Skin epidermis (tissue), 12 donors: Measurements from ENCODE around the gene ASCL5.

Source experiments
- H3K27ac ChIP-seq, 21 experiments: fragments of 200-600 bp; sonication (generic) in 11 of 21; one replicate each; pipeline ENCODE4 v1.5.0; 2020; ENCODE audit warnings: mild to moderate bottlenecking in 3 of 21, inconsistent platforms in 2 of 21, moderate library complexity in 2 of 21
- H3K4me3 ChIP-seq, 7 experiments: fragments of 200-600 bp; sonication (generic) in 2 of 7; one replicate each; pipeline ENCODE4 v1.5.0; 2020; ENCODE audit warnings: inconsistent platforms in 2 of 7, mild to moderate bottlenecking in 2 of 7, moderate library complexity in 1 of 7

ASCL5 gene

GRCh38 chr1:201093561-201093960 lies 33.4 kb downstream of the ASCL5 start:
- H3K4me3 ChIP-seq, result no peak overlapping the region
- H3K27ac ChIP-seq, result no peak overlapping the region

- Histone ChIP-seq H3K4me3 (no peak overlapping the region), H3K27ac (no peak overlapping the region)
Measured at GRCh38 chr1:201092738-201093137, 34.2 kb downstream of the ASCL5 start.

GRCh38 chr1:201091256-201091655 lies 35.7 kb downstream of the ASCL5 start:
- Histone ChIP-seq H3K4me3 (no peak overlapping the region), H3K27ac (no peak overlapping the region)

DNA sequence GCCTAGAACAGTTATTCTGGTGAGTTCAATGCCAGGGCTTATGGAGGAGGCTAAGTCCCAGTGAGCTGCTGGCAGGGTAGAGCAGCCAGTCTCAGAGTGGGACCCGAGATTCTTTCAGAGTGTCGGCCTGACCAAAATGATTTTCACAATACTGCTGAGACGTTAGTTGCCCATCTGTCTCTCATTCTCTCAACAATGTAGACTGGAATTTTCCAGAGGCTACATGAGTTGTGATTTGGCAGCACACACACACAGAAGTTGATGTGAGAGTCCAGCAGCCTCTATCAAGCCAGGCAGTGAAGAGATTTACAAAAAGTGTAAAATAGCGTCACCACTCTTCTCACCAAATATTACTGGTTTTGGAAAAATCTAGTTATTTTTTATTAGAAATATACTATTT lies 36.4 kb downstream of the ASCL5 start:
- no peak overlapping the region for H3K4me3 ChIP-seq
- H3K27ac ChIP-seq, result no peak overlapping the region

DNA sequence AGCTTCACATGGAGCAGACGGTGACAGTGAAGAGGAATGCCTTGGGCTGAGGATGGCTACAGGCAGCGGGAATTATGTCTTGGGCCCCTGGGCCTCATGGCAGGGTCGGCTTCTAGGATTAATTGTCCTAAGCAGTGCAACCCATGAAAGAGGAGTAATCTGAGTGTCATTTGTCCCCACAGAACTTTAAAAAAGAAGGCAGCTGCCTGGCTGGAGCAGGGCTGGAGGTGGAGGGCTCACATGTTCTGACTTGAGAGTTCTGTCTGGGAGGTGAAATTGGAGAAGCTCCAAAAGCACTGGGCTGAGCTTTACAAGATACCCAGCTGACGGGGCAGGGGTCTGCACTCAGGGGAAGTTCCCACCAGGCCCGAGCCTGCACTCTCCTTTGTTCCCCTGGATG lies 37.4 kb downstream of the ASCL5 start:
- H3K27ac ChIP-seq, result no peak overlapping the region
- no peak overlapping the region for H3K4me3 ChIP-seq

- Histone ChIP-seq H3K27ac (no peak overlapping the region), H3K4me3 (no peak overlapping the region)
Measured at GRCh38 chr1:201088901-201089525, 38.0 kb downstream of the ASCL5 start.

- H3K27ac ChIP-seq, result no peak overlapping the region
- H3K4me3 ChIP-seq, result no peak overlapping the region
Measured at GRCh38 chr1:201088395-201088794, 38.6 kb downstream of the ASCL5 start.

DNA sequence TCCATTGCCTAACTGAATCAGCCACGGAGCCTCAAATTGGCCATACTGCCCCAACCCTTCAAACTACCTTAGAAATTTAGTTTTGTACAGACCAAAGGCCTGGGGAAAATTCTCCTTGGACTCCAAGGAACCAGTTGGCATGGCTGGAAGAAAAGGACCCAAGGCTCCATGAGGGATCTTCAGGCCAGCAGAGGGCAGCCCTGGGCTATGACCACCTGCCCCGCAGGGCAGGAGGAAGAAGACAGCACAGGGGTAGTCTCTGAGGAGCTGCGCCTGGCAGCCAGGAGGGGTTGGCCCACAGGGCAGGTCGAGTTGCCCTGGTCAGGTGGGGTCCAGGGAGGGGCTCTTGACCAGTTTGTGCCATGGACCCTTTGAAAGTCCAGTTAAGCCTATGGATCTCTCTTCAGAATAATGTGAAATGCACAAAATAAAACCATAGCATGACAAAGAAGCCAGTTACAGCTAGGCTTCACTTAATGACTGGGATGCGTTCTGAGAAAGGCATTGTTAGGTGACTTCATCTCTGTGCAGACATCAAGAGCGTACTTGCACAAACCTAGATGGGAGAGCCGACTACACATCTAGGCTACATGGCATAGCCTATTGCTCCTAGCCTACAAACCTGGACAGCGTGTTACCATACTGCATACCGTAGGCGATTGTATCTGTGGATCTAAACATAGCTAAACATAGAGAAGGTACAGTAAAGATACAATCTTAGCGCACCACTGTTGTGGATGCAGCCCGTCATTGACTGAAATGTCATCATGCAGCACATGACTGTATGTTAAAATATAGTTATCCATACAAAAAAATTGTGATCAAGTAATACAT lies 40.9 kb downstream of the ASCL5 start:
- Histone ChIP-seq H3K27ac (no peak overlapping the region), H3K4me3 (no peak overlapping the region)

- no peak overlapping the region for H3K4me3 ChIP-seq
- H3K27ac ChIP-seq, result no peak overlapping the region
Measured at GRCh38 chr1:201084295-201084694, 42.7 kb downstream of the ASCL5 start.

DNA sequence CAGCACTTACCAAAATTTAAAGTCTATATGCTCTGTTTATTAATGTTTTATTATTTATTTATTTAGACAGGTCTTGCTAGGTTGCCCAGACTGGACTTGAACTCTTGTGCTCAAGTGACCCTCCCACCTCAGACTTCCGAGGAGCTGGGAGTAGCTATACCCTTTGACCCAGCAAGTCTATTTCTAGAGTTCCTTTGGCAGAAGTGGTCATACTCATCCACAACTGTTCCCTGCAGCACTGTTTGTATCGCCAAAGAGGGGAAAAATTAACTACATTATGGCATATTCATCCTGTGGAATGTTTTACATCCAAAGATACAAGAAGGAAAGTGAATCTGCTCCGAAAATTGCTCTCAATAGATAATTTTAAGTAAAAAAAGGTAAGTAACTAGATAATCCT lies 43.2 kb downstream of the ASCL5 start:
- no peak overlapping the region for H3K4me3 ChIP-seq

GRCh38 chr1:201080135-201080534 lies 46.8 kb downstream of the ASCL5 start:
- H3K4me3 ChIP-seq, result no peak overlapping the region
- H3K27ac ChIP-seq, result no peak overlapping the region

More for the DNA sequence above, 43.2 kb downstream of the ASCL5 start:
- H3K27ac ChIP-seq, result no peak overlapping the region

GRCh38 chr1:201077736-201078135 lies 49.2 kb downstream of the ASCL5 start:
- H3K4me3 ChIP-seq, result no peak overlapping the region
- H3K27ac ChIP-seq, result no peak overlapping the region

- H3K27ac ChIP-seq, result no peak overlapping the region
- H3K4me3 ChIP-seq, result no peak overlapping the region
Measured at GRCh38 chr1:201077116-201077515, 49.9 kb downstream of the ASCL5 start.

DNA sequence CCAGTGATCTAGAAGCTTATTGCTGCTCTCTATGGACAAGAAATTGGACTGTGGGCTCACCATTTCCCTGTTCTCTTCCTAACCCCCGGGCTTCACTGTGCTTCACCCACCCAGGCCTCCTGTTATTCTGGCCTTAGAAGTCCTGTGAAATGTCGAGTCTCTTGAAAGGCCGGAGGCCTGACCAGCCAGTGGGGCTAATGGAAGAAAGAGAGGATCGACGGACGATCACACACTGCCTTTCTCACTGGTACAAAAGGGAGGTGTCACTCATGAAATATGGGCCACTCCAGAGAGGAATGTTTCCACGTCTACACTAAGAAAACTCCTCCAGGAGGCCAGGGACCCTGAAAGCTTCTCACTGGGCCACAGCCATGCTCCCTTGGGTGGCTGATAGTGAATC lies 50.9 kb downstream of the ASCL5 start:
- Histone ChIP-seq H3K27ac (no peak overlapping the region), H3K4me3 (no peak overlapping the region)

DNA sequence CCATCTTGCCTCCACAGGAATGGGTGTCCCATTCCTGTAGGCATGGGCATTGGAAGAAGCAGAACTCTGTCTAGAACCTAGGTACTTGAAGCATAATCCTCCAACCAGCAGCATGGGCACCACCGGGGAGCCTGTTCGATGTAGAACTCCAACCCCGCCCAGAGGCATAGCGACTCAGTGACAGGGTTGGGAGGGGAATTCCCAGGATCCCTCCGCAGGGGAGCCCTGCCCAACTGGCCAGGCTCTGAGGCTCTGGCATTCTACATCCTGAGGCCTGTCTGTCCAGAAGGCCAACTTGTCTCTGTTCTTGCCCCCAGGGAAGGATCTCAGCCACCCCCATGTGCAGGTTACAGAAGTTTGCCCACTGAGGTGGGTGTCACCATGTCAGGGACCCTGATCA lies 53.0 kb downstream of the ASCL5 start:
- no peak overlapping the region for H3K4me3 ChIP-seq
- no peak overlapping the region for H3K27ac ChIP-seq

DNA sequence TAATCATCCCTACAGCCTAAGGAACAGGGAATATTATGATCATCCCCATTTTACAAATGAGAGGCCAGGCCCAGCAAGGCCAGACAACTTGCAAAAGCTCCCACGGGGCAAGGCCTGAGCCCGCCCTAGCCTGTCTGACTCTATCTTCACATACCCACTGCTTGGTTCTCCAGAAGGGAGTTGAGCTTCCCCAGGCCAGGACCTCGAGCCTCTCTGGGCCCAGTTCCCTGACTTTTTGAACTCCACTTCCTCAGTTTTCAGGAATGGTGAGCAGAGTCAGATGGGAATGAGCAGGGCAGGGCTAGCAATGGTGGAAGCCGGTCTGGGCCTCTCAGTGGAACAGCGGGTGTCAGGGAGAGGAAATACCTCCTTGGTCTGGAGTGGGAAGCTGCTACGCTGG lies 54.1 kb downstream of the ASCL5 start:
- no peak overlapping the region for H3K4me3 ChIP-seq
- H3K27ac ChIP-seq, result no peak overlapping the region

- Histone ChIP-seq H3K27ac (no peak overlapping the region), H3K4me3 (no peak overlapping the region)
Measured at GRCh38 chr1:201072149-201072548, 54.8 kb downstream of the ASCL5 start.

DNA sequence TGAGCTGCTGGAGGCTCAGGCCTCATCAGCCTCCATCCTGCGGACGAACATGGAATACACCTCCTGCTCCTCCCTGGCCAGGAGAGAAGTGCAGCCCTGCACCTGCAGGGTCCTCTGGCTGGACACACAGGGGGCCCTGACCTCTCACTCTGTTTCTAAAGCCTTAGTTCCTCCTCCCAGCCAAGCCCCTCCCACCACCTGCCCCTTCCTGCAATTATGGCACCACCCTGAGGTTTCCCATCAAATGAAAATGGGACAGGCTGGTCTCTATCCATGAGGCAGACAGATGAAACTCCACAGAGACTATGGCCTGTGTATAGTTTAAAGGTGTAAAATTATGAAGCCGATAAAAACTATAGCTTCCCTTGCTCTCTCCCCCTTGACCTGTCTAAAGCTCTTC lies 57.3 kb downstream of the ASCL5 start:
- H3K27ac ChIP-seq, result no peak overlapping the region
- H3K4me3 ChIP-seq, result no peak overlapping the region

GRCh38 chr1:201068976-201069375 lies 58.0 kb downstream of the ASCL5 start:
- Histone ChIP-seq H3K27ac (no peak overlapping the region), H3K4me3 (no peak overlapping the region)

- no peak overlapping the region for H3K4me3 ChIP-seq
- no peak overlapping the region for H3K27ac ChIP-seq
Measured at GRCh38 chr1:201066986-201067385, 60.0 kb downstream of the ASCL5 start.

- Histone ChIP-seq H3K4me3 (no peak overlapping the region), H3K27ac (no peak overlapping the region)
Measured at GRCh38 chr1:201065686-201066085, 61.3 kb downstream of the ASCL5 start.

GRCh38 chr1:201064806-201065205 lies 62.2 kb downstream of the ASCL5 start:
- H3K4me3 ChIP-seq, result no peak overlapping the region
- no peak overlapping the region for H3K27ac ChIP-seq
